Erythroblast (primary cell): Measurements from ENCODE around the gene TSR3.

ENCODE experiments used
- DNase-seq, 2 experiments: peaks; one replicate each; lab custom pipeline; 2025; lab: John Stamatoyannopoulos, UW
- GATA1 ChIP-seq: IDR thresholded peaks from 2 replicates; pipeline ENCODE4 v1.6.1; 2011; ENCODE audit warnings: low read depth, mild to moderate bottlenecking, control low read depth, low read length, moderate library complexity
- POLR2A ChIP-seq: IDR thresholded peaks from 2 replicates; pipeline ENCODE4 v1.6.1; 2011; ENCODE audit warnings: mild to moderate bottlenecking, low read length

TSR3 gene

GRCh38 chr16:1324286-1324826 is 27.3 kb downstream of the TSR3 start:
- no peak for DNase-seq
- no peak for TF ChIP-seq POLR2A
- TF ChIP-seq GATA1: no peak

- TF ChIP-seq POLR2A (no peak), GATA1 (no peak)
Observed at GRCh38 chr16:1323296-1324239, 28.1 kb downstream of the TSR3 start.

GRCh38 chr16:1322407-1322806 is 29.3 kb downstream of the TSR3 start:
- TF ChIP-seq GATA1: no peak
- no peak for TF ChIP-seq POLR2A

More at GRCh38 chr16:1323296-1324239, 28.1 kb downstream of the TSR3 start:
- no peak for DNase-seq

GRCh38 chr16:1320658-1321240 is 30.9 kb downstream of the TSR3 start:
- TF ChIP-seq GATA1: no peak
- no peak for TF ChIP-seq POLR2A
- DNase-seq: no peak

More at GRCh38 chr16:1322407-1322806, 29.3 kb downstream of the TSR3 start:
- DNase-seq: no peak

- TF ChIP-seq POLR2A (no peak), GATA1 (no peak)
- DNase-seq: no peak
Observed at GRCh38 chr16:1320097-1320496, 31.6 kb downstream of the TSR3 start.

- no peak for DNase-seq
- no peak for TF ChIP-seq POLR2A
- TF ChIP-seq GATA1: no peak
Observed at GRCh38 chr16:1319041-1319440, 32.6 kb downstream of the TSR3 start.

- no peak for DNase-seq
- no peak for TF ChIP-seq POLR2A
- no peak for TF ChIP-seq GATA1
Observed at GRCh38 chr16:1318268-1318545, 33.5 kb downstream of the TSR3 start.

- DNase-seq: no peak
- TF ChIP-seq POLR2A (peak; percentile 11), GATA1 (no peak)
Observed at GRCh38 chr16:1317479-1318267, 34.0 kb downstream of the TSR3 start.

- TF ChIP-seq POLR2A: no peak
- TF ChIP-seq GATA1: no peak
- no peak for DNase-seq
Observed at GRCh38 chr16:1316033-1316405, 35.7 kb downstream of the TSR3 start.

- DNase-seq: no peak
- no peak for TF ChIP-seq GATA1
- TF ChIP-seq POLR2A: no peak
Observed at GRCh38 chr16:1315081-1316032, 36.3 kb downstream of the TSR3 start.

- DNase-seq: no peak
- TF ChIP-seq POLR2A (no peak), GATA1 (no peak)
Observed at GRCh38 chr16:1314399-1315068, 37.1 kb downstream of the TSR3 start.

- no peak for TF ChIP-seq GATA1
- TF ChIP-seq POLR2A: no peak
- DNase-seq: no peak
Observed at GRCh38 chr16:1313721-1314369, 37.8 kb downstream of the TSR3 start.
